Panc1 (cell line): ENCODE results near the gene E2F8. TPM values are rescaled to one million over a fixed set of nuclear protein-coding genes. Genes with fewer than 3 reads are reported as not detected.

Experiments used
- ATAC-seq: fragments of 200-7000 bp; cut with Tn5 transposase; 2 replicates; pipeline ENCODE4 v1.9.1; 2020; ENCODE audit warnings: mild to moderate bottlenecking, moderate library complexity
- BruUV-seq: library from RNA; stranded (reverse); fragments of 400-500 nt; replicated peaks from 2 replicates; lab custom pipeline; 2021; lab: Mats Ljungman, UMichigan
- CTCF ChIA-PET: fragments of 300-600 bp; sonication (Branson Sonifier 250); formaldehyde crosslinking; loops from one replicate; lab custom pipeline; 2022; ENCODE audit warnings: antibody characterized with exemption; lab: Charles Lee
- POLR2A ChIA-PET: fragments of 300-600 bp; sonication (Branson Sonifier 250); formaldehyde crosslinking; loops from one replicate; lab custom pipeline; 2022; ENCODE audit warnings: antibody characterized with exemption; lab: Charles Lee
- DNase-seq: peaks from one replicate; pipeline ENCODE4 v3.0.0-alpha.2; 2010; ENCODE audit warnings: low read depth, low spot score
- H3K27ac ChIP-seq: 2 replicates; pipeline ENCODE4 v1.5.1; 2011; ENCODE audit warnings: mild to moderate bottlenecking, low read length, inconsistent platforms
- H3K27me3 ChIP-seq: fragments of 200-500 bp; sonication (Bioruptor generic); 2 replicates; pipeline ENCODE4 v1.6.0; 2014; ENCODE audit warnings: low read length, inconsistent platforms; ENCODE audit not compliant: control insufficient read depth, insufficient read depth
- H3K36me3 ChIP-seq: fragments of 200-500 bp; sonication (Bioruptor generic); 2 replicates; pipeline ENCODE4 v1.5.1; 2014; ENCODE audit warnings: inconsistent platforms, mild to moderate bottlenecking, low read length, moderate library complexity; ENCODE audit not compliant: control insufficient read depth, insufficient read depth
- H3K4me1 ChIP-seq: 2 replicates; pipeline ENCODE4 v1.5.1; 2011; ENCODE audit warnings: inconsistent platforms, mild to moderate bottlenecking, low read length, moderate library complexity; ENCODE audit not compliant: control insufficient read depth, insufficient read depth
- H3K4me3 ChIP-seq, 2 experiments: 2 replicates each; pipeline ENCODE4 v1.5.1; 2011 to 2012; ENCODE audit warnings: low read depth in 2 of 2, low read length in 2 of 2, mild to moderate bottlenecking in 2 of 2, inconsistent platforms in 1 of 2, moderate library complexity in 1 of 2
- H3K9me3 ChIP-seq: fragments of 200-500 bp; sonication (Bioruptor generic); 2 replicates; pipeline ENCODE4 v1.5.1; 2014; ENCODE audit warnings: low read depth, mild to moderate bottlenecking, inconsistent platforms, low read length, moderate library complexity; ENCODE audit not compliant: control insufficient read depth, insufficient read depth
- POLR2AphosphoS5 ChIP-seq: IDR thresholded peaks from 2 replicates; pipeline ENCODE4 v1.6.1; 2012; ENCODE audit warnings: mild to moderate bottlenecking, low read depth, low read length, moderate library complexity
- SIN3A ChIP-seq: IDR thresholded peaks from 2 replicates; pipeline ENCODE4 v1.6.1; 2012; ENCODE audit warnings: low read depth, mild to moderate bottlenecking, low read length, moderate library complexity, borderline replicate concordance; ENCODE audit not compliant: insufficient read depth
- TCF7L2 ChIP-seq: IDR thresholded peaks from 2 replicates; pipeline ENCODE4 v1.6.1; 2011; ENCODE audit warnings: mild to moderate bottlenecking, low read depth, low read length, inconsistent platforms
- in situ Hi-C: cut with HindIII; loops from 2 replicates; pipeline ENCODE4 v1.10.0; 2016; ENCODE audit warnings: low sequenced_read_pairs, low pct_unique_long_range_greater_than_20kb
- intact Hi-C: fragments of 100-400 bp; cut with micrococcal nuclease; formaldehyde crosslinking; loops from one replicate; pipeline ENCODE4 v1.10.0; 2022; ENCODE audit not compliant: unreplicated experiment
- total RNA-seq: library from RNA; stranded (reverse); gene quantifications from one replicate; pipeline ENCODE4 v1.2.1, GENCODE V29; 2021; ENCODE audit not compliant: unreplicated experiment
- TF ChIP-seq, protein P1 (sequence below), 2 experiments: IDR thresholded peaks; 2 replicates each; pipeline ENCODE4 v1.6.1; 2011 to 2012; ENCODE audit warnings: low read depth in 2 of 2, control low read depth in 1 of 2, low read length in 1 of 2, mild to moderate bottlenecking in 1 of 2, moderate library complexity in 1 of 2; ENCODE audit not compliant: insufficient read depth in 1 of 2
- TF ChIP-seq, protein P2 (sequence below): fragments of 450-650 bp; IDR thresholded peaks from 2 replicates; pipeline ENCODE4 v1.5.1; 2017; ENCODE audit warnings: mild to moderate bottlenecking

E2F8 gene
- total RNA-seq, 1 experiment from 2014 or later: 14.2 TPM

GRCh38 chr11:19232910-19233503 lies 7.7 kb downstream of the E2F8 start:
- POLR2A ChIA-PET: no interaction called here
- in situ Hi-C loops (no loop called here), intact Hi-C loops (no loop called here)
- H3K4me3 ChIP-seq: no peak overlapping the region
- CTCF ChIA-PET: no interaction called here
- TF ChIP-seq, protein P1, sequence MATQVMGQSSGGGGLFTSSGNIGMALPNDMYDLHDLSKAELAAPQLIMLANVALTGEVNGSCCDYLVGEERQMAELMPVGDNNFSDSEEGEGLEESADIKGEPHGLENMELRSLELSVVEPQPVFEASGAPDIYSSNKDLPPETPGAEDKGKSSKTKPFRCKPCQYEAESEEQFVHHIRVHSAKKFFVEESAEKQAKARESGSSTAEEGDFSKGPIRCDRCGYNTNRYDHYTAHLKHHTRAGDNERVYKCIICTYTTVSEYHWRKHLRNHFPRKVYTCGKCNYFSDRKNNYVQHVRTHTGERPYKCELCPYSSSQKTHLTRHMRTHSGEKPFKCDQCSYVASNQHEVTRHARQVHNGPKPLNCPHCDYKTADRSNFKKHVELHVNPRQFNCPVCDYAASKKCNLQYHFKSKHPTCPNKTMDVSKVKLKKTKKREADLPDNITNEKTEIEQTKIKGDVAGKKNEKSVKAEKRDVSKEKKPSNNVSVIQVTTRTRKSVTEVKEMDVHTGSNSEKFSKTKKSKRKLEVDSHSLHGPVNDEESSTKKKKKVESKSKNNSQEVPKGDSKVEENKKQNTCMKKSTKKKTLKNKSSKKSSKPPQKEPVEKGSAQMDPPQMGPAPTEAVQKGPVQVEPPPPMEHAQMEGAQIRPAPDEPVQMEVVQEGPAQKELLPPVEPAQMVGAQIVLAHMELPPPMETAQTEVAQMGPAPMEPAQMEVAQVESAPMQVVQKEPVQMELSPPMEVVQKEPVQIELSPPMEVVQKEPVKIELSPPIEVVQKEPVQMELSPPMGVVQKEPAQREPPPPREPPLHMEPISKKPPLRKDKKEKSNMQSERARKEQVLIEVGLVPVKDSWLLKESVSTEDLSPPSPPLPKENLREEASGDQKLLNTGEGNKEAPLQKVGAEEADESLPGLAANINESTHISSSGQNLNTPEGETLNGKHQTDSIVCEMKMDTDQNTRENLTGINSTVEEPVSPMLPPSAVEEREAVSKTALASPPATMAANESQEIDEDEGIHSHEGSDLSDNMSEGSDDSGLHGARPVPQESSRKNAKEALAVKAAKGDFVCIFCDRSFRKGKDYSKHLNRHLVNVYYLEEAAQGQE (IDR thresholded peaks at IDR 0.05; ENCODE audit: insufficient read depth in 1 of 2, low read depth in 2 of 2, low read length in 1 of 2): no peak
- TF ChIP-seq, protein P2, sequence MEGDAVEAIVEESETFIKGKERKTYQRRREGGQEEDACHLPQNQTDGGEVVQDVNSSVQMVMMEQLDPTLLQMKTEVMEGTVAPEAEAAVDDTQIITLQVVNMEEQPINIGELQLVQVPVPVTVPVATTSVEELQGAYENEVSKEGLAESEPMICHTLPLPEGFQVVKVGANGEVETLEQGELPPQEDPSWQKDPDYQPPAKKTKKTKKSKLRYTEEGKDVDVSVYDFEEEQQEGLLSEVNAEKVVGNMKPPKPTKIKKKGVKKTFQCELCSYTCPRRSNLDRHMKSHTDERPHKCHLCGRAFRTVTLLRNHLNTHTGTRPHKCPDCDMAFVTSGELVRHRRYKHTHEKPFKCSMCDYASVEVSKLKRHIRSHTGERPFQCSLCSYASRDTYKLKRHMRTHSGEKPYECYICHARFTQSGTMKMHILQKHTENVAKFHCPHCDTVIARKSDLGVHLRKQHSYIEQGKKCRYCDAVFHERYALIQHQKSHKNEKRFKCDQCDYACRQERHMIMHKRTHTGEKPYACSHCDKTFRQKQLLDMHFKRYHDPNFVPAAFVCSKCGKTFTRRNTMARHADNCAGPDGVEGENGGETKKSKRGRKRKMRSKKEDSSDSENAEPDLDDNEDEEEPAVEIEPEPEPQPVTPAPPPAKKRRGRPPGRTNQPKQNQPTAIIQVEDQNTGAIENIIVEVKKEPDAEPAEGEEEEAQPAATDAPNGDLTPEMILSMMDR: no peak
- no peak for TF ChIP-seq POLR2AphosphoS5
- peaks cover 22% of the 10 kb centered on the region for H3K36me3 ChIP-seq
- no TSS peak for BruUV-seq
- no peaks in the 10 kb centered on the region for H3K27me3 ChIP-seq
- no peak overlapping the region for H3K27ac ChIP-seq
- ATAC-seq: peak; percentile 89
- DNase-seq: peak; percentile 63
- H3K9me3 ChIP-seq: no peaks in the 10 kb centered on the region
- H3K4me1 ChIP-seq: no peaks in the 10 kb centered on the region; the same call in 1 of the 2 replicates

- H3K9me3 ChIP-seq: no peaks in the 10 kb centered on the region
- ATAC-seq (no peak), DNase-seq (no peak)
- intact Hi-C loops: no loop called here
- no peaks in the 10 kb centered on the region for H3K4me1 ChIP-seq
- in situ Hi-C loops: no loop called here
- H3K36me3 ChIP-seq: peaks cover 11% of the 10 kb centered on the region
- BruUV-seq: no TSS peak
- ChIA-PET POLR2A (no interaction called here), CTCF (no interaction called here)
- TF ChIP-seq SIN3A: no peak
- no peak overlapping the region for H3K27ac ChIP-seq
- no peak overlapping the region for H3K4me3 ChIP-seq
- no peaks in the 10 kb centered on the region for H3K27me3 ChIP-seq
Observed at GRCh38 chr11:19229671-19230070, 11.1 kb downstream of the E2F8 start.

- no TSS peak for BruUV-seq
- H3K4me3 ChIP-seq: no peak overlapping the region
- H3K27me3 ChIP-seq: no peaks in the 10 kb centered on the region
- intact Hi-C loops: no loop called here
- DNase-seq (no peak), ATAC-seq (no peak)
- ChIA-PET CTCF (no interaction called here), POLR2A (no interaction called here)
- no peaks in the 10 kb centered on the region for H3K4me1 ChIP-seq
- no peak overlapping the region for H3K27ac ChIP-seq
- in situ Hi-C loops: no loop called here
- TF ChIP-seq TCF7L2: no peak
- TF ChIP-seq POLR2AphosphoS5: no peak
- no peak for TF ChIP-seq SIN3A
- TF ChIP-seq, protein P2: no peak
- TF ChIP-seq, protein P1 (IDR thresholded peaks at IDR 0.05; ENCODE audit: insufficient read depth in 1 of 2, low read depth in 2 of 2, low read length in 1 of 2): no peak
- peaks cover 11% of the 10 kb centered on the region for H3K36me3 ChIP-seq
- H3K9me3 ChIP-seq: no peaks in the 10 kb centered on the region
Observed at GRCh38 chr11:19228968-19229367, 11.8 kb downstream of the E2F8 start.
